Kidney tubule cell (primary cell): ENCODE data around the gene MGRN1.
A peak's percentile ranks its signal among the peaks of the same experiment; 100 is the strongest.

Experiments
- DNase-seq: peaks from one replicate; pipeline ENCODE4 v3.0.0-alpha.2; 2018; ENCODE audit warnings: low spot score

The MGRN1 gene

DNA sequence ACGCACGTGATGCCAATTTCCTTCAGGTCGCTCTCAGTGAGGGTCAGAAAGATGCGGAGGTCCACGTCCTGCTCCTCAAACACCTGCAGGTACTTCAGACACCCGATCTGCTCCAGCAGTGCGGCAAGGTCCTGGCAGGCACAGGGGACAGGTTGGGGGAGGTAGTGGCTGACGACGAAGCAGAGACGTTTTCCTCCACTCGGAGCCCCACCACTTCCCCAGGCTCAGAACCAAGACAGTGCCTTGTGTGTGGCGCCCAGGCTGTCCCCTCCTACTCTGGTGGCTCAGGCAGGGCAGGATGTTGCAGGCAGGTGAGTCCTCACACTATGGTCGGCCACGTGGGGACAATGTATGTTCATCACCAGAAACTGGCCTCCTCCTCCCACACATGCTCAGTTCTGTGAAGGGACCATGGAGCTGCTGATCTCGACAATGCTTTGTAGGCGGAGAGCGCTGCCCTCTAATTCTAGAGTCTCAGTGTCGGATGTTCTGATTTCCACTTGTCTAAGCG, 74.5 kb downstream of the MGRN1 start:
- DNase-seq = no peak

GRCh38 chr16:4700380-4700996, 75.9 kb downstream of the MGRN1 start:
- peak; percentile 75 for DNase-seq

DNA sequence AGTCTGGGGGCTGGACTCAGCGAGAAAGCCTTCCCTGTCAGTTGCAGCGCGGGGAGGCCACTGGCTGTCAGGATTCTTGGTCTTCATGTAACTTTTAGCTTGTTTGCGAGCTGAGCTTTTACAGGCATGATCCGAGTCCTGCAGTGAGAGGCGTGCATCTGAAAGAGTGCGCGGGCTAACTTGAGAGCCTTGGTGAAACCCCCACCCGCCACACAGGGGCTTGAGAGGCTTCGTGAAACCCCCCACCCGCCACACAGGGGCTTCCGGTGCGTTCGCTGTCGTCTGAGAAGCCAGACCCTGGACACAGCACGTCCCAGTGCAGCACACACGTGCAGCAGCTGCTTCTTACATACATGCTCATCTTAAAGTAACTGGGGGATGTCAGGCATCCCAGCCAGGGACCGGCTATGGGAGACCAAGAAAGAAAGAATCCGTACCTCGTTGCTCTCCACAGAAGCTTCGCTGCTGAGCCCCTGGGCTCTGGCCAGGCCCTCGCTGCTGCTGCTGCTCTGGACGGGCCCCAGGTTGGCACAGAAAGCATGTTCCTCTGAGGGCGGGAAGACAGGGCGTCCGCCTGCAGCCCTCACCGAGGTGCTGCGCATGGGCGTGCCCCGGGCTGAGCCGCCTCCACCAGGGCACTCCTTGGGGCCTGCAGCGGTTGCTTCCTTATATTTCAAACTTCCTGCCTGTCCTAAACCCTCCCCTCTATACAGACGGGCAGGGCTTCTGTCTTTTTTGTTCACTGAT, 76.5 kb downstream of the MGRN1 start:
- DNase-seq = no peak

DNA sequence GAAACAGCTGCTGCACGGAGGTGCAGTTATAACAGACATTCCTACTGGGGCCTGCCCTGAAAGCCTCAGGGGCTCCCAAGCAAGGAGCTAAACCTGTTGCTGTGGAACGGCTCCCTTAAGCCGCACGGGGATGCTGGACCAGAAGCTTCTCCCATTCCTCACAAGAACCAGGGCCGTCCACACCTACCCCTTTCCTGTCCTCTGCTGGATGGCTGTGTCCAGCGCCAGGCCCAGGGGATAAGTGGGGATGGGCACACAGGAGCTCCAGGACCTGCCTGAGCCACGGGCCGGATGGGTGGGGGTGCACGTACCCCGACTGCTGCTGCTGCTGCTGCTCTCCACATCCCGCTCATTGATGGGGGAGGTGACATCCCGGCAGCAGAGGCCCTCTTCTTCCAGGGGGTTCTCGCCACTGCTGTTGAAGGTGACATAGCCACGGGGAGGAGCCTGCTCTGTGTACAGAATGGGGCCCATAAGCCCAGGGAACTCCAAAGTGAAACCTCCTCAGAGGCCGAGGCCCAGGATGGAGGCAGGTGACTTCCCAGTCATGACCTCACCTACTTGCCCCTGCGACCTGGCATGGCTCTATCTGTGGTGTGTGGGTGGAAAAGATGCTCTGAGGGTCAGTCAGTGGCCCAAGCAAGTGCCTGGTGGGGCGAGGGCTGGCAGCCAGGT, 77.3 kb downstream of the MGRN1 start:
- peak; percentile 59 for DNase-seq

GRCh38 chr16:4702466-4702808, 77.8 kb downstream of the MGRN1 start:
- peak; percentile 83 for DNase-seq

GRCh38 chr16:4703906-4704305, 79.3 kb downstream of the MGRN1 start:
- DNase-seq = no peak

GRCh38 chr16:4704491-4704890, 79.9 kb downstream of the MGRN1 start:
- no peak for DNase-seq

DNA sequence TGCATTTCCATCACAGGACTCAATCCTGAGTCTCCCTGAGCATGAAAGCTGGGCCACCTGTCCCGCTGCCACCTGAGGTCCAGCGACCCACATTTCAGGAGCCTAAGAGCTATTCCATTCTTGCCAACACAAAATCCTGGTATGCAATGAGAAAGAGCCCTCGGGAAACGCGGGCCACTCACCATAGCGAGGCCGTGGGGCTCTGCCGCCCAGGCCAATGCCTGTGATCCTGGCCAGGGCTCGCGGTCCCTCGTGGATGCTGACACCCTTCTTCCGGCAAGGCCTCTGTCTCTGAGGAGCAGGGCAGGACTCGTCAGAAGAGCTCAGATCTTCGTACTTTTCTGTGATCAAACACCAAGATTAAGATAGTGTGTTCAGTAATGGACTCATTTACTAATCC, 80.3 kb downstream of the MGRN1 start:
- DNase-seq = no peak

GRCh38 chr16:4706871-4707270, 82.2 kb downstream of the MGRN1 start:
- no peak for DNase-seq

- DNase-seq = no peak
Measured at GRCh38 chr16:4709481-4709880, 84.9 kb downstream of the MGRN1 start.

- DNase-seq = no peak
Measured at GRCh38 chr16:4713663-4714501, 89.3 kb downstream of the MGRN1 start.

- no peak for DNase-seq
Measured at GRCh38 chr16:4714996-4715395, 90.4 kb downstream of the MGRN1 start.

GRCh38 chr16:4718466-4718865, 93.8 kb downstream of the MGRN1 start:
- DNase-seq = no peak

DNA sequence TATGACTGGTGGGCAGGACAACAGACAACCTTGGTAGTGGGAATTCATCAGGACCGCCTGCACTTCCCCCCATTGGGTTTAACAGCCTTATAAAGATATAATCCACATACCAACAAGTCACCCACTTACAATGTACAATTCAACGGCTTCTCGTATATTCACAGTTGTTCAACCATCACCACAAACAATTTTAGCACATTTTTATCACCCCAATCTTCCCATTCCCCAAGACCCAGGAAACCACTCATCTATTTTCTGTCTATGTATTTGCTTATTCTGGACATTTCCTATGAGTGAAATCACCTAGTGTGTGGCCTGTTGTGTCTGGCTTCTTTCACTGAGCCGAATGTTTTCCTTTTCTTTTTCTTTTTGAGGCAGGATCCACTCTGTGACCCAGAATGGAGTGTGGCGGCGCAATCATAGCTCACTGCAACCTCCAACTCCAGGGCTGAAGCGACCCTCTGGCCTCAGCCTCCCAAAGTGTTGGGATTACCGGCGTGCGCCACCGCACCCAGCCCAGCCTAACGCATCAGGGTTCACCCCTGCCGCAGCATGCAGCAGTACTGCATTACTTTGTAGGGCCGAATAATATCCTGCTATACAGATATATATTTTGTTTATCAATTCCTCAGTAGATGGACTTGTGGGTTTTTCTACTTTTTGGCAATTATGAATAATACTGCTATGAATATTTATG, 98.6 kb downstream of the MGRN1 start:
- no peak for DNase-seq

- DNase-seq = no peak
Measured at GRCh38 chr16:4724661-4725270, 100.1 kb downstream of the MGRN1 start.

- DNase-seq = no peak
Measured at GRCh38 chr16:4726616-4727015, 102.0 kb downstream of the MGRN1 start.

- no peak for DNase-seq
Measured at GRCh38 chr16:4728676-4729075, 104.0 kb downstream of the MGRN1 start.

DNA sequence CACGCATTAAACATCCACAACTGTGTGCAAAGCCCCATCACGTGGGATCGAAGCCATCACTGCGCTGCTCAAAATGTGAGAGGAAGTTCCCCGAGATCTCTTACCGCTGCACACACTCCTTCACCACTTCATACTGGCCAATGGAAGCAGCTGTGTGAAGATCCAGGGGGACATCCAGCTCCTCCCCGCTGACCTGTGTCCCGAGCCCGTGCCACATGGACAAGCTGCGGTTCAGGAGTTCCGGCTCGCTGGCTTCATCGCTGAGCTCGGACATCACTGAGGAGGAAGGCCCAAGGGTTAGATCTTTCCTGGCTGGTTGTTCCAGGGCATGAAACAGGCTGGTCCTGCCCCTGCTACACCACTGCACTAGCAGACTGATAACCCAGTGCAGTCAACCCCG, 105.2 kb downstream of the MGRN1 start:
- DNase-seq = peak; percentile 22

- peak; percentile 3 for DNase-seq
Measured at GRCh38 chr16:4733211-4733742, 108.7 kb downstream of the MGRN1 start.

- DNase-seq = no peak
Measured at GRCh38 chr16:4733747-4734062, 109.1 kb downstream of the MGRN1 start.

- DNase-seq = peak; percentile 98
Measured at GRCh38 chr16:4734063-4734729, 109.6 kb downstream of the MGRN1 start, which contains the start of the genes ANKS3 and DNAAF8. Gene ANKS3, minus strand, starts transcription at chr16:4734271. Its CDS starts 4,122 bp downstream, at chr16:4730149. Gene DNAAF8, plus strand, starts transcription at chr16:4734537. Its CDS starts 1,978 bp downstream, at chr16:4736515.
